Panc1 (cell line): Measurements from ENCODE around the gene CORO7.

ENCODE experiments used
- CTCF ChIP-seq: fragments of 450-650 bp; IDR thresholded peaks from 2 replicates; pipeline ENCODE4 v1.5.1; 2017; ENCODE audit warnings: mild to moderate bottlenecking
- POLR2AphosphoS5 ChIP-seq: IDR thresholded peaks from 2 replicates; pipeline ENCODE4 v1.6.1; 2012; ENCODE audit warnings: mild to moderate bottlenecking, low read depth, low read length, moderate library complexity
- REST ChIP-seq, 2 experiments: IDR thresholded peaks; 2 replicates each; pipeline ENCODE4 v1.6.1; 2011 to 2012; ENCODE audit warnings: low read depth in 2 of 2, control low read depth in 1 of 2, low read length in 1 of 2, mild to moderate bottlenecking in 1 of 2, moderate library complexity in 1 of 2; ENCODE audit not compliant: insufficient read depth in 1 of 2
- SIN3A ChIP-seq: IDR thresholded peaks from 2 replicates; pipeline ENCODE4 v1.6.1; 2012; ENCODE audit warnings: low read depth, mild to moderate bottlenecking, low read length, moderate library complexity, borderline replicate concordance; ENCODE audit not compliant: insufficient read depth
- TCF7L2 ChIP-seq: IDR thresholded peaks from 2 replicates; pipeline ENCODE4 v1.6.1; 2011; ENCODE audit warnings: mild to moderate bottlenecking, low read depth, low read length, inconsistent platforms

DNA sequence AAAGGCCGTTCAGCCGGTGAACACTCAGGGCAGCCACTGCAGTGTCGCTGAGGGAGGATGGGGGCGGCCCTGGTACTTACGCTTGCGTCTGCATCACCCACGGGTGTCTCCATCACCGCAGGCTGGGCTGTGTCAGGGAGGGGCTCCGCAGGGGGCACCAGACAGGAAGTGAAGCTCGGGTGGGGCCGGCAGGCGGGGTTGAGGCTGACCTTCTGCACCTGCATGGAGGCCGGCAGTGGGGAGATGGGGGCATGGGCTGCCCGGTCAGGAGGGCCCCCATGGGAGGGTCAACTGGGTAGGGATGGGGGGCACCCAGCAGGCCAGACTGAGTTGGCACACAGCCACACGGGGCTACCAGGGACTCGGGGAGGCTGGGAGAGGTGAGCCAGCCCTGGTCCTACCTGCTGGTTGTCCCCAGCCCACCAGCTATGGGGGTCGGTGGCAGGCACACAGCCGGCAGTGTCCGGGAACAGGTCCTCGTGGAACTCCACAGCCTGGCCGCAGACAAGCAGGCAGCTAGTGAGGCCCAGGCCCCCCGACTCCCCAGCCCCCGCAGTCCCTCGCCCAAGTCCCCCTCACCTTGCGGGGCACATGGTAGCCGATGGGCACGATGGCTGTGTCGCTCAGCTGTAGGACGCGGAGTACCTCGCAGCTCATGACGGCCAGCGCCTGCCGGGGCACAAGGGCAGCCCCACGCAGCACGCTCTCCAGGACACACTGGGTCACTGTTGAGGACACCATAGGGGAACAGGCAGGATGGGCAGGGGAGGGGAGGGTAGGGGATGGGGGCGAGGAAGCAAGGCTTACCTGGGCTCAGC, 52.0 kb downstream of the CORO7 start:
- no peak for TF ChIP-seq CTCF
- TF ChIP-seq SIN3A: no peak
- TF ChIP-seq TCF7L2: no peak
- TF ChIP-seq REST (IDR thresholded peaks at IDR 0.05; ENCODE audit: insufficient read depth in 1 of 2, low read depth in 2 of 2, low read length in 1 of 2): no peak
- no peak for TF ChIP-seq POLR2AphosphoS5
